HepG2 (cell line): ENCODE data around the gene MMS19. TPM values are rescaled to one million over a fixed set of nuclear protein-coding genes. Genes with fewer than 3 reads are reported as not detected.

Experiments
- ATAC-seq: fragments of 200-7000 bp; cut with Tn5 transposase; 3 replicates; pipeline ENCODE4 v1.9.1; 2020; ENCODE audit warnings: mild to moderate bottlenecking, moderate library complexity
- BruUV-seq: library from RNA; stranded (reverse); fragments of 400-500 nt; replicated peaks from 2 replicates; lab custom pipeline; 2021; lab: Mats Ljungman, UMichigan
- CTCF ChIA-PET: fragments of 300-600 bp; formaldehyde crosslinking; extraction: SDS; loops from one replicate; lab custom pipeline; 2021; ENCODE audit warnings: low total read pairs, inconsistent platforms, low intra/inter-chr PET ratio; lab: Yijun Ruan, JAX
- POLR2A ChIA-PET: fragments of 350-600 bp; sonication (Branson Sonifier 250); formaldehyde crosslinking; loops from one replicate; lab custom pipeline; 2020; ENCODE audit warnings: antibody characterized with exemption, inconsistent platforms; lab: Yijun Ruan, JAX
- DNase-seq: peaks from one replicate; pipeline ENCODE4 v3.0.0-alpha.2; 2015; ENCODE audit warnings: low spot score
- FAIRE-seq: peaks from 3 replicates; lab custom pipeline; 2011; peaks lifted over from hg19 to GRCh38; lab: Jason Lieb, UNC
- H2AFZ ChIP-seq: one replicate; pipeline ENCODE4 v1.6.1; 2011; ENCODE audit warnings: low read length, inconsistent platforms
- H3K27ac ChIP-seq: fragments of 300-600 bp; 3 replicates; pipeline ENCODE4 v1.8.0; 2011; ENCODE audit warnings: mixed run types, mild to moderate bottlenecking, mixed read lengths, low read length, inconsistent platforms; ENCODE audit not compliant: insufficient read depth; ENCODE audit errors: extremely low read length
- H3K27me3 ChIP-seq, 2 experiments: fragments of 200-600 bp in 1 of 2; 2 replicates in 1 of 2; 3 replicates in 1 of 2; pipeline versions ENCODE4 v1.6.0 to v1.8.0; 2011; ENCODE audit warnings: low read length in 2 of 2, mild to moderate bottlenecking in 2 of 2, moderate library complexity in 2 of 2, inconsistent platforms in 1 of 2; ENCODE audit not compliant: insufficient read depth in 2 of 2, control insufficient read depth in 1 of 2
- H3K36me3 ChIP-seq, 2 experiments: fragments of 200-600 bp in 1 of 2; replicated peaks in 1 of 2; 2 replicates in 1 of 2; 3 replicates in 1 of 2; pipeline versions ENCODE4 v1.5.1 to v1.8.0; 2011; ENCODE audit warnings: low read length in 2 of 2, inconsistent platforms in 1 of 2; ENCODE audit not compliant: insufficient read depth in 2 of 2, control insufficient read depth in 1 of 2
- H3K4me1 ChIP-seq: 2 replicates; pipeline ENCODE4 v1.5.1; 2012; ENCODE audit warnings: low read length, inconsistent platforms; ENCODE audit not compliant: insufficient read depth
- H3K4me2 ChIP-seq: 2 replicates; pipeline ENCODE4 v1.6.0; 2011; ENCODE audit warnings: low read depth, low read length, inconsistent platforms
- H3K4me3 ChIP-seq, 3 experiments: fragments of 200-600 bp in 1 of 3; sonication (generic), shearing (Covaris generic) in 1 of 3; replicated peaks in 1 of 3; 2 replicates each; pipeline ENCODE4 v1.5.1; 2011 to 2016; ENCODE audit warnings: low read length in 3 of 3, inconsistent platforms in 2 of 3, low read depth in 2 of 3, mild to moderate bottlenecking in 2 of 3, control low read depth in 1 of 3, mixed read lengths in 1 of 3; ENCODE audit not compliant: insufficient read depth in 1 of 3
- H3K79me2 ChIP-seq: one replicate; pipeline ENCODE4 v1.6.1; 2011; ENCODE audit warnings: low read length, inconsistent platforms; ENCODE audit not compliant: insufficient read depth
- H3K9ac ChIP-seq: 2 replicates; pipeline ENCODE4 v1.6.0; 2011; ENCODE audit warnings: mild to moderate bottlenecking, low read depth, low read length, inconsistent platforms; ENCODE audit not compliant: insufficient read depth
- H3K9me3 ChIP-seq: 2 replicates; pipeline ENCODE4 v1.5.1; 2012; ENCODE audit warnings: mild to moderate bottlenecking, low read length
- H4K20me1 ChIP-seq: 2 replicates; pipeline ENCODE4 v1.6.0; 2011; ENCODE audit warnings: inconsistent platforms, mild to moderate bottlenecking, low read length, moderate library complexity; ENCODE audit not compliant: insufficient read depth
- ATF4 ChIP-seq, 2 experiments: fragments of 450-650 bp in 1 of 2; sonication (generic) in 1 of 2; formaldehyde crosslinking; IDR thresholded peaks; 2 replicates each; pipeline versions ENCODE4 v1.5.0 to v1.8.0; 2020 to 2022; ENCODE audit warnings: mild to moderate bottlenecking in 1 of 2, missing genetic modification reagents in 1 of 2
- DMAP1 ChIP-seq: IDR thresholded peaks from 2 replicates; pipeline ENCODE4 v1.6.1; 2016
- EZH2 ChIP-seq: conservative IDR thresholded peaks from 2 replicates; pipeline ENCODE4 v1.6.1; 2012; ENCODE audit warnings: mild to moderate bottlenecking, low read depth, low read length, moderate library complexity
- GPN1 ChIP-seq: sonication (generic); formaldehyde crosslinking; IDR thresholded peaks from 2 replicates; pipeline ENCODE4 v1.5.1; 2020; ENCODE audit warnings: missing genetic modification reagents, borderline replicate concordance
- HOXA7 ChIP-seq: sonication (generic); formaldehyde crosslinking; IDR thresholded peaks from 2 replicates; pipeline ENCODE4 v1.8.1; 2022; ENCODE audit warnings: mild to moderate bottlenecking, missing genetic modification reagents, moderate library complexity
- MED13 ChIP-seq: sonication (generic); formaldehyde crosslinking; IDR thresholded peaks from 2 replicates; pipeline ENCODE4 v1.5.0; 2020; ENCODE audit warnings: missing genetic modification reagents
- PATZ1 ChIP-seq: sonication (generic); formaldehyde crosslinking; IDR thresholded peaks from 2 replicates; pipeline ENCODE4 v1.4.0; 2020; ENCODE audit warnings: missing genetic modification reagents
- TBX3 ChIP-seq: fragments of 450-650 bp; IDR thresholded peaks from 2 replicates; pipeline ENCODE4 v1.6.1; 2017; ENCODE audit warnings: antibody characterized with exemption, mild to moderate bottlenecking, inconsistent platforms, borderline replicate concordance
- ZFP36L1 ChIP-seq: sonication (generic); formaldehyde crosslinking; IDR thresholded peaks from 2 replicates; pipeline ENCODE4 v1.8.0; 2022; ENCODE audit warnings: mild to moderate bottlenecking, missing genetic modification reagents, moderate library complexity
- ZNF260 ChIP-seq: sonication (generic); formaldehyde crosslinking; IDR thresholded peaks from 2 replicates; pipeline ENCODE4 v1.4.0; 2020; ENCODE audit warnings: missing genetic modification reagents, low read depth, mild to moderate bottlenecking, borderline replicate concordance
- ZNF367 ChIP-seq: sonication (generic); formaldehyde crosslinking; IDR thresholded peaks from 2 replicates; pipeline ENCODE4 v1.4.0; 2020; ENCODE audit warnings: missing genetic modification reagents, borderline replicate concordance
- ZNF44 ChIP-seq: sonication (generic); formaldehyde crosslinking; IDR thresholded peaks from 2 replicates; pipeline ENCODE4 v1.5.1; 2020; ENCODE audit warnings: mild to moderate bottlenecking, missing genetic modification reagents
- ZNF460 ChIP-seq: sonication (generic); formaldehyde crosslinking; IDR thresholded peaks from 2 replicates; pipeline ENCODE4 v1.5.1; 2020; ENCODE audit warnings: missing genetic modification reagents, mild to moderate bottlenecking, borderline replicate concordance
- ZNF780A ChIP-seq: sonication (generic); formaldehyde crosslinking; IDR thresholded peaks from 2 replicates; pipeline ENCODE4 v1.8.0; 2022; ENCODE audit warnings: mild to moderate bottlenecking, missing genetic modification reagents, moderate library complexity
- ZSCAN20 ChIP-seq: sonication (generic); formaldehyde crosslinking; IDR thresholded peaks from 2 replicates; pipeline ENCODE4 v1.4.0; 2020; ENCODE audit warnings: missing genetic modification reagents, mild to moderate bottlenecking, borderline replicate concordance
- WGBS: methylation state at CpG from one replicate; pipeline ENCODE4 v1.1.6; 2017; ENCODE audit warnings: low lambda C conversion rate; 5-methylcytosine and 5-hydroxymethylcytosine counted together
- in situ Hi-C: cut with HindIII; loops from 2 replicates; pipeline ENCODE4 v1.10.0; 2017; ENCODE audit warnings: low pct_unique_long_range_greater_than_20kb; ENCODE audit not compliant: extremely low pct_ligation_motif_present
- intact Hi-C: fragments of 100-400 bp; cut with micrococcal nuclease; formaldehyde crosslinking; loops from one replicate; pipeline ENCODE4 v1.10.0; 2022; ENCODE audit not compliant: unreplicated experiment
- polyA plus RNA-seq, 8 experiments: library from polyadenylated mRNA; depleted of rRNA in 3 of 8; stranded (reverse) in 7 of 8; unstranded in 1 of 8; fragments of >200 nt; fragmentation: Illumina TruSeq in 4 of 8; extraction: Trizol in 4 of 8; gene quantifications; 2 replicates each; pipeline versions ENCODE4 v1.2.1 to v1.2.3, GENCODE V29; 2011 to 2016; ENCODE audit warnings: low read depth in 4 of 8, missing spikeins in 1 of 8, mixed read lengths in 1 of 8; ENCODE audit not compliant: insufficient read depth in 1 of 8
- total RNA-seq, 5 experiments: library from RNA; depleted of rRNA; stranded (reverse); fragments of >200 nt; fragmentation: Illumina TruSeq; extraction: Trizol; gene quantifications; 2 replicates each; pipeline ENCODE4 v1.2.3, GENCODE V29; 2016; ENCODE audit warnings: low read depth in 1 of 5

Gene MMS19
- total and polyA plus RNA-seq, 2 of the 13 experiments (the other 11 are each of a cell fraction or from before 2014, with no cell fraction given), result 76.4 to 107 TPM

GRCh38 chr10:97546456-97547270 is 48.4 kb upstream of the MMS19 start:
- BruUV-seq, result no TSS peak
- ATAC-seq (no peak), DNase-seq (no peak), FAIRE-seq (no peak)
- ChIA-PET CTCF (no interaction called here), POLR2A (no interaction called here)
- no peak for TF ChIP-seq ZNF460 (CRISPR knock-in tag)
- TF ChIP-seq GPN1, result no peak
- TF ChIP-seq ZNF260 (CRISPR knock-in tag), result no peak
- no peak for TF ChIP-seq ZNF44
- TF ChIP-seq ZNF780A, result no peak
- no peak for TF ChIP-seq ZNF367 (CRISPR knock-in tag)
- no peak for TF ChIP-seq EZH2
- no peak for TF ChIP-seq ZSCAN20 (CRISPR knock-in tag)
- no peak for TF ChIP-seq ZFP36L1 (CRISPR knock-in tag)
- TF ChIP-seq TBX3, result no peak
- no peak for TF ChIP-seq HOXA7
- TF ChIP-seq DMAP1, result no peak
- no peak for TF ChIP-seq MED13
- TF ChIP-seq PATZ1 (CRISPR knock-in tag), result no peak
- no peak for TF ChIP-seq ATF4 (CRISPR knock-in tag; IDR thresholded peaks at IDR 0.05)
- no peaks in the 10 kb centered on the region for H3K36me3 ChIP-seq
- no peak overlapping the region for H3K4me2 ChIP-seq
- 95% methylated on average over 18 of the region's 18 CpGs for WGBS
- no peaks in the 10 kb centered on the region for H3K27me3 ChIP-seq
- in situ Hi-C loops (no loop called here), intact Hi-C loops (no loop called here)
- no peaks in the 10 kb centered on the region for H3K9me3 ChIP-seq
- no peak overlapping the region for H2AFZ ChIP-seq
- H3K4me3 ChIP-seq, result no peak overlapping the region
- peaks cover 42% of the 10 kb centered on the region for H3K4me1 ChIP-seq
- no peaks in the 10 kb centered on the region for H3K79me2 ChIP-seq
- H3K27ac ChIP-seq, result no peak overlapping the region
- H3K9ac ChIP-seq, result no peak overlapping the region
- H4K20me1 ChIP-seq, result no peaks in the 10 kb centered on the region
